ENCODE results near the gene BRICD5. TPM values are rescaled to one million over a fixed set of nuclear protein-coding genes. Genes with fewer than 3 reads are reported as not detected.

BRICD5 gene
- total and polyA plus RNA-seq, 2 experiments from 2014 or later = 6.2 to 9.9 TPM

DNA sequence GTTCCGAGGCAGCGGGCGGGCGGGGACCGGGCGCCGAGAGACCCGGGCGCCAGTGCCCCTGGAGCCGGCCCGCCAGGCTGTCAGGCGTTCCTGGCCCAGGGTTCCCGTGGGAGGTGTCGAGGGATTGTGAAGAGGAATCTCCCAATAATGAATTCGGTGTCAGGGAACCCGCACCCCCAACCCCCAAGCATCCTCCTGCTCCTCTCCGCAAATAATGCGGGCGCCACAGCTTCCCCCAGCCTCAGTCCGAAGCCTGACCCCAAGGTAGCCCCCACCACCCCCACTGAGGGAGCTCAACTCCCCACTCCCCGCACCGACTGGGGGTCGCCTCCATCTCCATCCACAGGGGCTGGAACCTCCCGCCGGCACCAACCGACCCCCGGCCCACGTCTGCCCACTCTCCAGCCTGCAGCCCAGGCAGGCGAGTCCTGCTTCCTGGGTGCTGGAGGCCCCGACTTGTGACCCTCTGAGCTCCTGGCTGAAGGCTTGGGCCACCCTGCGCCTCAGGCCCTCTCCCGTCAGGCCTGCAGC, 13.6 kb downstream of the BRICD5 start:
- Histone ChIP-seq H3K27ac (no peak overlapping the region), H3K36me3 (replicated peaks; ENCODE audit: insufficient read depth, low read depth) (no peaks in the 10 kb centered on the region), H3K9me2 (replicated peaks; ENCODE audit: insufficient read depth) (no peaks in the 10 kb centered on the region), H3K4me3 (no peak overlapping the region), H3K9me3 (ENCODE audit: low read depth) (no peaks in the 10 kb centered on the region), H3K27me3 (peaks cover 23% of the 10 kb centered on the region), H3K4me2 (peak overlapping the region; percentile 79), H3K4me1 (ENCODE audit: insufficient read depth) (peaks cover 10% of the 10 kb centered on the region), H2AFZ (no peak overlapping the region), H4K20me1 (ENCODE audit: insufficient read depth, poor library complexity, severe bottlenecking) (no peaks in the 10 kb centered on the region), H3K79me2 (no peaks in the 10 kb centered on the region)
- WGBS (ENCODE audit: low lambda C conversion rate, missing lambda C conversion rate) = 74% methylated on average over 12 of the region's 32 CpGs
- TF ChIP-seq CTCF (IDR thresholded peaks at IDR 0.05; ENCODE audit: poor library complexity) (no peak), EZH2phosphoT487 (IDR thresholded peaks at IDR 0.05; ENCODE audit: low read depth, severe bottlenecking, unreplicated experiment) (no peak), EZH2 (IDR thresholded peaks at IDR 0.05; ENCODE audit: borderline replicate concordance) (no peak)
- DNase-seq (ENCODE audit: low spot score) = no peak

DNA sequence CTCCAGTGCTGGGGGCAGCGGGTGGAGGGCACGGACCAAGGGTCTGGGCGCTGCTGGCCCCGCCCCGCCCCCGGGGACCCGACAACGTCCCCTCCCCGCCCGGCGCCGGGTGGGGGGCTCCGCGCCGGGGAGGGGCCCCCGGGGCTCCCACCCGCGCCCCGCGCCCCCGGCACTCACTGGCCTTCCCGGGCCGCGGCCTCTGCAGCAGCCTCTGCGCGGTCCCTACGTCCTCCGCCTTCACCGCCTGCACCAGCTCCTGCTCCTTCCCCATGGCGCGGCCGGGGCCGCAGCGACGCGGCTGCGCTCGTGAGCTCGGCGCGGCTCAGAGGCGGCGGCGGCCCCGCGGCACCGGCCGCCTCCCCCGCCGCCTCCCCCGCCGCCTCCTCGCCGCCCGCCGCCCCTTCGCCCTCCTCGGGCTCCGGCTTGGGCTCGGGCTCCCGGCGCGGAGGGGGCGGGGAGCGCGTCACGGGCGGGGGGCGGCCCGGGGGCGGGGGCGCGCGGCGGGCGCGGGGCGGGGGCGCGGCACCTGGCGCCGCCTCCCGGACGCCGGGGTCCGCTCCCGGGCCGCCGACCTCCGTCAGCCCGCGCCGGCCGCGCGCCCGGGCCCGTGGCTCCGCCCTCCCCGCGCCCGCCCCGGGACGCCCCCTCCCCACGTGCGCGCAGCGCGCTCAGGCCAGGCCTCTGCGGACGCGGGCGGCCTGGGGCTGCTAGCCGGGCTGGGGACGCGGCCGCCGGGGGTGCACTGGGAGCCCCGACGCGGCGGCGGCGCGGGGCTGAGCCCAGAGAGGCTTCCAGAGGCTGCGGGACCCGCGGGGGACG, 14.3 kb downstream of the BRICD5 start, which contains the start of gene CASKIN1:
CASKIN1 (minus strand) TSS at position 444 of the 819 bp plus-strand sequence; CDS start at position 271, 173 bp downstream.
- Histone ChIP-seq H3K27ac (no peak within 1 kb of the TSS), H3K79me2 (no peaks in the 10 kb centered on the region), H2AFZ (no peak within 1 kb of the TSS), H3K4me2 (peak within 1 kb of the TSS; percentile 92), H3K4me1 (ENCODE audit: insufficient read depth) (peaks cover 10% of the 10 kb centered on the region), H3K9me3 (ENCODE audit: low read depth) (no peaks in the 10 kb centered on the region), H3K9me2 (replicated peaks; ENCODE audit: insufficient read depth) (no peaks in the 10 kb centered on the region), H4K20me1 (ENCODE audit: insufficient read depth, poor library complexity, severe bottlenecking) (no peaks in the 10 kb centered on the region), H3K4me3 (peak within 1 kb of the TSS; percentile 36), H3K27me3 (peaks cover 23% of the 10 kb centered on the region), H3K36me3 (replicated peaks; ENCODE audit: insufficient read depth, low read depth) (no peaks in the 10 kb centered on the region)
- DNase-seq (ENCODE audit: low spot score) = peak; percentile 69
- no peak for TF ChIP-seq CTCF (IDR thresholded peaks at IDR 0.05; ENCODE audit: poor library complexity)
- TF ChIP-seq EZH2 (IDR thresholded peaks at IDR 0.05; ENCODE audit: borderline replicate concordance) = no peak
- TF ChIP-seq EZH2phosphoT487 (IDR thresholded peaks at IDR 0.05; ENCODE audit: low read depth, severe bottlenecking, unreplicated experiment) = no peak
- WGBS (ENCODE audit: low lambda C conversion rate, missing lambda C conversion rate) = 5% methylated on average over 4 of the region's 129 CpGs

- H3K27ac ChIP-seq = no peak overlapping the region
- 14% methylated on average over 31 of the region's 49 CpGs for whole genome bisulfite sequencing (ENCODE audit: low lambda C conversion rate, missing lambda C conversion rate)
- H3K36me3 ChIP-seq (replicated peaks; ENCODE audit: insufficient read depth, low read depth) = no peaks in the 10 kb centered on the region
- H2AFZ ChIP-seq = no peak overlapping the region
- no peaks in the 10 kb centered on the region for H3K9me2 ChIP-seq (replicated peaks; ENCODE audit: insufficient read depth)
- H4K20me1 ChIP-seq (ENCODE audit: insufficient read depth, poor library complexity, severe bottlenecking) = no peaks in the 10 kb centered on the region
- no peak for DNase-seq (ENCODE audit: low spot score)
- H3K79me2 ChIP-seq = no peaks in the 10 kb centered on the region
- TF ChIP-seq CTCF (IDR thresholded peaks at IDR 0.05; ENCODE audit: poor library complexity) = no peak
- TF ChIP-seq EZH2 (IDR thresholded peaks at IDR 0.05; ENCODE audit: borderline replicate concordance) = no peak
- no peak for TF ChIP-seq EZH2phosphoT487 (IDR thresholded peaks at IDR 0.05; ENCODE audit: low read depth, severe bottlenecking, unreplicated experiment)
- peaks cover 23% of the 10 kb centered on the region for H3K27me3 ChIP-seq
- no peaks in the 10 kb centered on the region for H3K9me3 ChIP-seq (ENCODE audit: low read depth)
- peak overlapping the region; percentile 36 for H3K4me3 ChIP-seq
- H3K4me2 ChIP-seq = peak overlapping the region; percentile 92
- peaks cover 10% of the 10 kb centered on the region for H3K4me1 ChIP-seq (ENCODE audit: insufficient read depth)
Measured at GRCh38 chr16:2195322-2196161, 15.1 kb downstream of the BRICD5 start.
